ENCODE results near the gene MTCH1.

DNA sequence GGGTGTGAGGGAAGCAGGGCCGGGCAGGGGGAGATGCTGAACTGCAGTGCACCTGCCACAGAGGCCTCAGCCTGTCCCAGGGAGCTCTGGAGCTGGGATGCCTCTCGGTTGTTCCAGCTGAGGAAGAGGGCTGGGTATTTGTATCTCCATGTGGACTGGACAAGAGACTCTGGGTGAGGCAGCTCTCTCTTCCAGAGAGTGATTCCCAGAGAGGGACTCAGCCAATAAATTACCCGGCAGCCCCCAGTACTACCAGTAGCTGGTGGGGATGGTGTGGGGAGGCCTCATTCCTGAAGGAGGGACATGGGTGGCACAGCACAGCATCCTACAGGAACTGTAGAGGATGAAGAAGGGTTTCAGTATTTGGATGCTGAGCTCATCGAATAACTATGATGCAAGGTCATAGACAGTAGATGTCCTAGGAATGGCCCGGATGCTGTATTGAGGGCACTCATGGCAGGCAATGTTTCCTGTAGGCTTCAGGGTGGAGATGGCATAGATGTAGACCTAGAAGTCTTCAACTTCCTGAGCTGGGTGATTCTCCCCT, 20.9 kb upstream of the MTCH1 start:
- no peak for TF ChIP-seq CTCF (IDR thresholded peaks at IDR 0.05 in 2 of 3, conservative IDR thresholded peaks at IDR 0.05 in 1 of 3; ENCODE audit: borderline replicate concordance in 1 of 3, insufficient read depth in 1 of 3, low read depth in 2 of 3, low read length in 2 of 3)
- no peak for TF ChIP-seq RAD21 (IDR thresholded peaks at IDR 0.05; ENCODE audit: low read depth)
- no peak for TF ChIP-seq ZNF274 (IDR thresholded peaks at IDR 0.05; ENCODE audit: low read depth, low read length)
- TF ChIP-seq, protein P1, sequence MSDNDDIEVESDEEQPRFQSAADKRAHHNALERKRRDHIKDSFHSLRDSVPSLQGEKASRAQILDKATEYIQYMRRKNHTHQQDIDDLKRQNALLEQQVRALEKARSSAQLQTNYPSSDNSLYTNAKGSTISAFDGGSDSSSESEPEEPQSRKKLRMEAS (IDR thresholded peaks at IDR 0.05): no peak
- no peak for TF ChIP-seq POLR2A (IDR thresholded peaks at IDR 0.05; ENCODE audit: borderline replicate concordance, extremely low read depth, insufficient read depth, insufficient read length)
- no peak for TF ChIP-seq EZH2phosphoT487 (IDR thresholded peaks at IDR 0.05; ENCODE audit: borderline replicate concordance)
- TF ChIP-seq POLR2AphosphoS5 (IDR thresholded peaks at IDR 0.05; ENCODE audit: low read depth, low read length): no peak
- no peak for TF ChIP-seq SP1 (IDR thresholded peaks at IDR 0.05; ENCODE audit: low read depth)
- no peak for TF ChIP-seq JUND (IDR thresholded peaks at IDR 0.05)
- no peak for TF ChIP-seq YY1 (IDR thresholded peaks at IDR 0.05; ENCODE audit: extremely low read depth, insufficient replicate concordance, low read depth, low read length)

Data from HCT116 (cell line).